Spinal cord (tissue), 10 donors: ENCODE data around the gene OR2W1. TPM values are rescaled to one million over a fixed set of nuclear protein-coding genes. Genes with fewer than 3 reads are reported as not detected.

Experiments
- DNase-seq, 6 donors: peaks; one replicate each; pipeline versions ENCODE4 v3.0.0 to v3.0.0-alpha.2; 2013 to 2015; ENCODE audit warnings: low spot score in 6 of 6, low read depth in 4 of 6
- H3K27ac ChIP-seq: one replicate; pipeline ENCODE4 v1.5.1; 2013; ENCODE audit warnings: low read depth, low read length, control low read depth
- H3K27me3 ChIP-seq: one replicate; pipeline ENCODE4 v1.6.1; 2013; ENCODE audit warnings: low read length; ENCODE audit not compliant: control insufficient read depth, insufficient read depth
- H3K36me3 ChIP-seq: one replicate; pipeline ENCODE4 v1.6.1; 2013; ENCODE audit warnings: low read length; ENCODE audit not compliant: control insufficient read depth, insufficient read depth
- H3K4me1 ChIP-seq: one replicate; pipeline ENCODE4 v1.6.1; 2013; ENCODE audit warnings: low read length; ENCODE audit not compliant: control insufficient read depth, insufficient read depth
- H3K4me3 ChIP-seq: one replicate; pipeline ENCODE4 v1.5.1; 2013; ENCODE audit warnings: low read depth, low read length, control low read depth
- H3K9me3 ChIP-seq: one replicate; pipeline ENCODE4 v1.6.1; 2013; ENCODE audit warnings: low read length; ENCODE audit not compliant: control insufficient read depth, insufficient read depth
- WGBS: methylation state at CpG from one replicate; pipeline ENCODE4 v1.1.5; 2013; ENCODE audit warnings: missing lambda C conversion rate; ENCODE audit not compliant: insufficient coverage; 5-methylcytosine and 5-hydroxymethylcytosine counted together
- polyA plus RNA-seq, 2 donors: library from polyadenylated mRNA; unstranded; fragments of 120-200 nt; gene quantifications; one replicate each; pipeline ENCODE4 v1.2.1, GENCODE V29; 2013; ENCODE audit not compliant: insufficient read length in 2 of 2
- total RNA-seq, 2 donors: library from RNA; depleted of rRNA in 1 of 2; stranded (reverse); fragments of 120-200 nt in 1 of 2; fragments of >200 nt in 1 of 2; gene quantifications; one replicate each; pipeline versions ENCODE4 v1.2.3 to v1.2.4, GENCODE V29; 2013 to 2014
- donor health status: healthy.

OR2W1 gene
- total and polyA plus RNA-seq, 4 donors = not detected

DNA sequence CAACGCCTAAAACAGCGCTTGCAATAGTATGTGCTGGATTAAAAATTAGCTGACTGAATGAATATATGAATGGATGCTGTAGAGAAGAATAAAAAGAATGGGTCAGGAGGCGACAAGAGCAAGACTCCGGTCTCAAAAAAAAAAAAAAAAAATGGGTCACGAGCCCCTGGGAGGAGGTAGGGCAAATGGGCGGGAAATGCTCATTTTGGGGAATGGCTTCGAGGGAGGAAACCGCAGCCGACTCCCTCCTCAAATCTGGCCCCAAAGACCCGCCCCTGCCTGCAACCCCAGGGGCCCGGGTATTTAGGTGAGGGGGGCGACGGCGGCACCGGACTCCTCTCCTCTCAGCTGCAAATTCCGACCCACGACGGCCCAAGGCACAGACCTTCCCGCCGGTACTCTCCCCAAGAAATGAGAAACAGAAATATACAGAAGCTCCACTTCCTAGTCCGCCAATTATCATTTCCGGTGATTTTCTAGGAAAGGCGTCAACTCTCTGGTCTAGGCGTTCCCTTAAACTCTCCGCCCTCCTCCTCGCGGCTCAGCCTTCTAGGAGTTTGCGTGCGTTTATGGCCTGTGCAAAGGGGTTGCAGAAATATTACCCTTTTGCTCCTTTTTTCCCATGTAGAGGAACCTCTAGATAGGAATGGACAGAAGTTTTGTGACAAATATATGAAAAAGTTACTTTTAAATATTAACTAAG lies 39.6 kb downstream of the OR2W1 start, which contains the start of gene ZNF311:
Gene ZNF311, minus strand, starts transcription at position 133 of the 703 bp plus-strand sequence. CDS start 1,361 bp downstream, outside the sequence.
- no peaks in the 10 kb centered on the region for H3K4me1 ChIP-seq
- H3K4me3 ChIP-seq = peak within 1 kb of the TSS; percentile 79
- H3K27me3 ChIP-seq = no peaks in the 10 kb centered on the region
- peak within 1 kb of the TSS; percentile 54 for H3K27ac ChIP-seq
- H3K9me3 ChIP-seq = no peaks in the 10 kb centered on the region
- H3K36me3 ChIP-seq = no peaks in the 10 kb centered on the region
- DNase-seq = peak in 5 of 6 donors; percentile 60 to 96 (median 80)
- WGBS = 6% methylated on average over 9 of the region's 29 CpGs

GRCh38 chr6:28996844-28997510 lies 48.0 kb downstream of the OR2W1 start:
- Histone ChIP-seq H3K27ac (no peak overlapping the region), H3K4me1 (no peaks in the 10 kb centered on the region), H3K4me3 (no peak overlapping the region), H3K36me3 (no peaks in the 10 kb centered on the region), H3K27me3 (no peaks in the 10 kb centered on the region), H3K9me3 (no peaks in the 10 kb centered on the region)
- 92% methylated on average over 2 of the region's 2 CpGs for WGBS
- no peak for DNase-seq

DNA sequence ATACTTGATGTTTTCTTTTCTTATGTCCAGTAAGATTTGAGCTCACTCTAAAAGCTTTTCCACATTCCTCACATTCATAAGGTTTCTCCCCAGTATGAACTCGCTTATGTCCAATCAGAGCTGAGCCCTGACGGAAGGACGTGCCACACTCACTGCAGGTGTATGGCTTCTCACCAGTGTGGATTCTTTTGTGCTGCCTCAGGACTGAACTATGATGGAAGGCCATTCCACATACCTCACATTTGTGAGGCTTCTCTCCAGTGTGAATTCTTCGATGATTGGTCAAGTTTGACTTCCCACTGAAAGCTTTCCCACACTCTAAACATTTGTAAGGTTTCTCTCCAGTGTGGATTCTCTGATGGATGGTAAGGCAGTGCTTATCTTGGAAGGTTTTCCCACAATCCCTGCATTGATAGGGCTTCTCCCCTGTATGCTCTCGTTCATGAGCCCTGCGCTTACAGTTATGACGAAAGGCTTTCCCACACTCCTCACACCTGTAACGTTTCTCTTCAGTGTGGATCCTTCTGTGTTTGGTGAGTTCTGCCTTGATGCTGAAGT lies 49.8 kb downstream of the OR2W1 start:
- no peak for DNase-seq
- 91% methylated on average over 6 of the region's 8 CpGs for WGBS
- Histone ChIP-seq H3K4me3 (no peak overlapping the region), H3K36me3 (no peaks in the 10 kb centered on the region), H3K9me3 (no peaks in the 10 kb centered on the region), H3K27me3 (no peaks in the 10 kb centered on the region), H3K27ac (no peak overlapping the region), H3K4me1 (no peaks in the 10 kb centered on the region)

Other genes starting within 250 kb of the OR2W1 start
- 10 to 100 TPM; 61.7 to 70.4 TPM for gene TRIM27, start 121.2 kb downstream of the OR2W1 start, total RNA-seq
- 10 to 100 TPM; 56.5 to 72.2 TPM for gene TRIM27, start 121.2 kb downstream of the OR2W1 start, polyA plus RNA-seq
- 1 to 10 TPM; 3.1 to 5.6 TPM for gene ZNF311, start 39.9 kb downstream of the OR2W1 start, total RNA-seq
- 1 to 10 TPM; 6.9 TPM for gene ZNF311, start 39.9 kb downstream of the OR2W1 start, polyA plus RNA-seq
- not detected for gene OR2B3, start 42.1 kb upstream of the OR2W1 start, total RNA-seq
- not detected for gene OR2B3, start 42.1 kb upstream of the OR2W1 start, polyA plus RNA-seq
- gene OR2J1, start 54.3 kb upstream of the OR2W1 start, total RNA-seq = not detected
- gene OR2J1, start 54.3 kb upstream of the OR2W1 start, polyA plus RNA-seq = not detected
- under 1 TPM; 0.10 to 0.11 TPM for gene OR2J3, start 62.9 kb upstream of the OR2W1 start, total RNA-seq
- not detected for gene OR2J3, start 62.9 kb upstream of the OR2W1 start, polyA plus RNA-seq
- gene OR2J2, start 125.7 kb upstream of the OR2W1 start, total RNA-seq = under 1 TPM; 0.11 to 0.40 TPM
- not detected for gene OR2J2, start 125.7 kb upstream of the OR2W1 start, polyA plus RNA-seq